CD4-positive, alpha-beta memory T cell (primary cell): ENCODE data around the gene RITA1. TPM values are rescaled to one million over a fixed set of nuclear protein-coding genes. Genes with fewer than 3 reads are reported as not detected.

Experiments
- CTCF ChIA-PET: fragments of 350-600 bp; sonication (Branson Sonifier 250); formaldehyde crosslinking; loops from one replicate; lab custom pipeline; 2021; ENCODE audit warnings: inconsistent platforms; ENCODE audit not compliant: partially characterized antibody; lab: Charles Lee
- POLR2A ChIA-PET: fragments of 350-600 bp; sonication (Branson Sonifier 250); formaldehyde crosslinking; loops from one replicate; lab custom pipeline; 2021; ENCODE audit not compliant: partially characterized antibody; lab: Charles Lee
- DNase-seq, 5 donors: peaks; one replicate each; pipeline versions ENCODE4 v3.0.0 to v3.0.0-alpha.2; 2020 to 2022; ENCODE audit warnings: mixed read lengths in 1 of 5
- H3K27ac ChIP-seq: one replicate; pipeline ENCODE4 v1.7.0; 2013; ENCODE audit warnings: low read depth, low read length
- H3K27me3 ChIP-seq: 2 replicates; pipeline ENCODE4 v1.7.0; 2013; ENCODE audit warnings: mild to moderate bottlenecking, low read length, moderate library complexity; ENCODE audit not compliant: insufficient read depth
- H3K36me3 ChIP-seq: 2 replicates; pipeline ENCODE4 v1.7.0; 2013; ENCODE audit warnings: mild to moderate bottlenecking, low read length, moderate library complexity; ENCODE audit not compliant: insufficient read depth
- H3K4me1 ChIP-seq: 2 replicates; pipeline ENCODE4 v1.7.0; 2013; ENCODE audit warnings: mild to moderate bottlenecking, low read length, moderate library complexity; ENCODE audit not compliant: insufficient read depth
- H3K4me3 ChIP-seq, 2 donors: one replicate each; pipeline ENCODE4 v1.7.0; 2013; ENCODE audit warnings: low read length in 2 of 2, mild to moderate bottlenecking in 1 of 2
- H3K9me3 ChIP-seq, 2 donors: one replicate each; pipeline ENCODE4 v1.7.0; 2013; ENCODE audit warnings: low read length in 2 of 2, control low read depth in 1 of 2; ENCODE audit not compliant: control insufficient read depth in 1 of 2
- H3K27ac Mint-ChIP-seq, 7 donors: one replicate each; pipeline ENCODE4 v1.8.0; 2020 to 2021; ENCODE audit warnings: mixed read lengths in 7 of 7, mild to moderate bottlenecking in 6 of 7, inconsistent platforms in 3 of 7, moderate library complexity in 3 of 7
- H3K27me3 Mint-ChIP-seq, 2 donors: one replicate each; pipeline ENCODE4 v1.8.0; 2020 to 2021; ENCODE audit warnings: mixed read lengths in 2 of 2
- H3K36me3 Mint-ChIP-seq, 2 donors: one replicate each; pipeline ENCODE4 v1.8.0; 2020 to 2021; ENCODE audit warnings: mixed read lengths in 2 of 2, inconsistent platforms in 1 of 2, mild to moderate bottlenecking in 1 of 2
- H3K4me1 Mint-ChIP-seq, 4 donors: one replicate each; pipeline ENCODE4 v1.8.0; 2020 to 2021; ENCODE audit warnings: mixed read lengths in 4 of 4, mild to moderate bottlenecking in 1 of 4
- H3K4me3 Mint-ChIP-seq, 8 donors: one replicate each; pipeline ENCODE4 v1.8.0; 2020 to 2021; ENCODE audit warnings: mixed read lengths in 8 of 8, mild to moderate bottlenecking in 7 of 8, moderate library complexity in 6 of 8, inconsistent platforms in 3 of 8
- H3K9me3 Mint-ChIP-seq, 8 donors: one replicate each; pipeline ENCODE4 v1.8.0; 2020 to 2021; ENCODE audit warnings: mixed read lengths in 8 of 8, mild to moderate bottlenecking in 5 of 8, inconsistent platforms in 3 of 8, moderate library complexity in 1 of 8
- intact Hi-C: fragments of 100-400 bp; cut with micrococcal nuclease; formaldehyde crosslinking; loops from one replicate; pipeline ENCODE4 v1.15.1; 2023
- microRNA-seq: library from miRNA; unstranded; fragments of <30 nt; microRNA quantifications from one replicate; pipeline ENCODE4 v1.2.0, GENCODE V29; 2021; ENCODE audit warnings: borderline replicate concordance, borderline number of aligned reads, borderline microRNAs expressed, mixed read lengths
- polyA plus RNA-seq, 2 donors: library from polyadenylated mRNA; unstranded; fragments of 300-500 nt; fragmentation: Illumina TruSeq; gene quantifications; one replicate each; pipeline ENCODE4 v1.2.3, GENCODE V29; 2021
- total RNA-seq, 2 experiments: library from RNA; stranded (reverse); gene quantifications; one replicate each; pipeline ENCODE4 v1.2.3, GENCODE V29; 2021

The RITA1 gene
- total and polyA plus RNA-seq, 4 experiments from 2014 or later: 12.8 to 25.9 (median 16.8) TPM

DNA sequence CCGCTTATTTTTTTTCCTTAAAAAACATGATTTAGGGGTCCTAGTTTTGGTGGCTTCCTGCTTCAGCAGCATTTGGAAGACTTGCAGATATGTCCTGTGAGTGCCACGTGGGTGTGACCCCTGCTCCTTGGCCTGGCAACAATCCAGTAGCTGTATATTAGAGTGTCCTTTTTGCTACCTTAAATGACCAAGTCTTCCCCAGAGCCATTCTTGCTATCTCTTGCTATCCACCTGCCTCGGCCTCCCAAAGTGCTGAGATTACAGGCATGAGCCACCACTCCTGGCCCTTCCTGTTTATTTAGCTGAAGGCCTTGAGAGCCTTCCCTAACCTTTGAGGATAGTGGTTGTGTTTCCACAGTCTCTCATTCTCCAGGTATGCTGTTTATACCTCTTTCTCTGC is 52.8 kb downstream of the RITA1 start:
- CTCF ChIA-PET: interaction anchor here (1.2 kb wide), 1 partner anchor 65 kb away, joined by 3 read pairs; no protein-coding TSS in a partner anchor
- no peak overlapping the region for H3K4me3 Mint-ChIP-seq
- Histone ChIP-seq H3K36me3 (peaks cover 17% of the 10 kb centered on the region), H3K4me1 (peaks cover 11% of the 10 kb centered on the region), H3K27ac (no peak overlapping the region), H3K4me3 (no peak overlapping the region), H3K27me3 (no peaks in the 10 kb centered on the region), H3K9me3 (no peaks in the 10 kb centered on the region)
- DNase-seq: no peak
- POLR2A ChIA-PET: no interaction called here
- intact Hi-C loops: no loop called here
- H3K27ac Mint-ChIP-seq: no peak overlapping the region
- peaks cover 11 to 35% (median 17%) of the 10 kb centered on the region in 4 donors for H3K4me1 Mint-ChIP-seq
- no peaks in the 10 kb centered on the region for H3K27me3 Mint-ChIP-seq
- H3K9me3 Mint-ChIP-seq: no peaks in the 10 kb centered on the region
- H3K36me3 Mint-ChIP-seq: peaks cover 36 to 37% of the 10 kb centered on the region in 2 donors

DNA sequence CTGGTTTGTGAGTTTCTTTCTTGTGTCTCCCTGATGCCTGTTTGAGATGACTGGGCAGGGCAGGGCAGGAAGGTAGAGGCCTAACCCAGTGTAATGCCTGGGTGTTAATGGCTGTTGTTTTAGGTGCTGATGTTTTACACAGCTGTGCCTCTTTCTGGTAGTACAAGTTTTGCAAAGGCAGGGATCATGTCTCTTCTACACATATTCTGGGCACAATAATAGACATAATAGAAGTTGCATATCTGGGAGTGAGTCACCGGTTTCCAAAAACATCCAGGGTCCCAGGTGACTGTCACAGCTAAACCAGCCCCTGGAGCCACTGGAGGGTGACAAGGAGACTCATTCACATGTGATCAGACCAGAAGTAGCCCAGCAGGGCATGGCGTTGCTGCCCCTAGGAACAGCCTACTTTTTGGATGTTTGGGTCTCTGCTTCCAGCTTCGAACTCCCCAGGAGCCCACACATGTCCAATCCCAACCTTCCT is 53.8 kb downstream of the RITA1 start:
- no peaks in the 10 kb centered on the region for H3K9me3 Mint-ChIP-seq
- peaks cover 3% of the 10 kb centered on the region for H3K4me1 ChIP-seq
- no peaks in the 10 kb centered on the region for H3K9me3 ChIP-seq
- POLR2A ChIA-PET: interaction anchor here (0.6 kb wide), 1 partner anchor 33 kb away, joined by 3 read pairs; no protein-coding TSS in a partner anchor
- no peak overlapping the region for H3K4me3 Mint-ChIP-seq
- intact Hi-C loops: no loop called here
- no peak overlapping the region for H3K4me3 ChIP-seq
- peaks cover 34% of the 10 kb centered on the region in 2 donors for H3K36me3 Mint-ChIP-seq
- H3K27me3 Mint-ChIP-seq: no peaks in the 10 kb centered on the region
- H3K4me1 Mint-ChIP-seq: peaks cover 9 to 28% (median 15%) of the 10 kb centered on the region in 4 donors
- H3K27me3 ChIP-seq: no peaks in the 10 kb centered on the region
- CTCF ChIA-PET: interaction anchor here (0.9 to 1.2 kb wide), 2 partner anchors 9 to 66 kb away, joined by 3 read pairs; no protein-coding TSS in a partner anchor
- DNase-seq: no peak
- H3K27ac ChIP-seq: no peak overlapping the region
- H3K27ac Mint-ChIP-seq: peak overlapping the region in 3 of 7 donors; percentile 36 to 75 (median 52)
- peaks cover 17% of the 10 kb centered on the region for H3K36me3 ChIP-seq

DNA sequence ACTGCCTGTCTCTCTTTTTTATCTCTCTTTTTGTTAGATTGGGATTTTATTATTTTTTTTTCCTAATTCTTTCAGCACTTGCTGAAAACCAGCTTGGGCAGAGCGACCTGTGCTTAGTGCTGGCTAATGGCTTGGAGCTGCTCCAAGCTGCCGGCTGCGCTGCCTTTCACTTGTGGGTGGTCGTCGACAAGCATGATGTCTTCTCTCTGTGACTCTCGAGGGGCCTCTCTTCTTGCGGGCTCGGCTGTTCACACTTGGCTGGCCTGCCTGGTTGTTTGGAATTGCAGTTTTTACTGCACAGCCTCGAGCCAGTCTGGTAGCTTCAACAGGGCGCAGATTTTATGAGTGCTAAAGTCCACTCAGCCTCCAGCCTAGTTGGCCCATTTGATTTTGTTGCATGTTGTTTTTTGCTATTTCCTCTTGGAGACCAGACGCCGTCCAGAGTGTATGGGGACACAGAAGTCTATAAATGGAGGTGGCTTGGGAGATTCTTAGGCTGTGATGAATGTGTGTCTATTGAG is 54.4 kb downstream of the RITA1 start:
- intact Hi-C loops: no loop called here
- CTCF ChIA-PET: interaction anchor here (0.9 to 1.8 kb wide), 3 partner anchors 9 to 34 kb away, joined by 3 to 4 read pairs (median 3); no protein-coding TSS in a partner anchor
- DNase-seq: no peak
- H3K4me1 ChIP-seq: no peaks in the 10 kb centered on the region
- Mint-ChIP-seq H3K4me1 (peaks cover 12 to 31% (median 17%) of the 10 kb centered on the region in 4 donors), H3K27me3 (no peaks in the 10 kb centered on the region), H3K9me3 (no peaks in the 10 kb centered on the region), H3K27ac (no peak overlapping the region), H3K4me3 (no peak overlapping the region), H3K36me3 (peaks cover 37 to 38% of the 10 kb centered on the region in 2 donors)
- no peak overlapping the region for H3K4me3 ChIP-seq
- no peaks in the 10 kb centered on the region for H3K27me3 ChIP-seq
- POLR2A ChIA-PET: interaction anchor here (0.6 kb wide), 1 partner anchor 34 kb away, joined by 3 read pairs; no protein-coding TSS in a partner anchor
- H3K36me3 ChIP-seq: peaks cover 17% of the 10 kb centered on the region
- H3K9me3 ChIP-seq: no peaks in the 10 kb centered on the region
- no peak overlapping the region for H3K27ac ChIP-seq

DNA sequence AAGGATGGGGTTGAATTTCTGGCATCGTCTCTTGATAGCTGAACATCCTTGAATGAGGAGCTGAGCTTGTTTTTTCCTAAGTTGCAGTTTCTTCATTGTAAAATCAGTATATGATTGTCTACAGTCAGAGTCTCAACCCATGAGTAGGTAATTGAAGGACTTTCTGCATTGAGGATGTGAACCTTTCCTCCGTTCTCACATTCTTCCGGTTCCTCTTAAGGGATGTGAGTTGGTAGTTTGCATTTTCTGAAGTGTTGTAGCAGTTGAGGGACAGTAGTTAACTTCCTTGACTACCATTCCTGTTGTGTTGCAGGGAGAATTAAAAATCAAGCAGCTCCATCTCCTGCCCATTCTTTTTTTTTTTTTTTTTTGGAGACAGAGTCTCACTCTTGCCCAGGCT is 54.9 kb downstream of the RITA1 start:
- no peak for DNase-seq
- Histone ChIP-seq H3K27ac (no peak overlapping the region), H3K9me3 (no peaks in the 10 kb centered on the region), H3K36me3 (peaks cover 17% of the 10 kb centered on the region), H3K4me3 (no peak overlapping the region), H3K27me3 (no peaks in the 10 kb centered on the region), H3K4me1 (no peaks in the 10 kb centered on the region)
- no peaks in the 10 kb centered on the region for H3K27me3 Mint-ChIP-seq
- no peaks in the 10 kb centered on the region for H3K9me3 Mint-ChIP-seq
- H3K27ac Mint-ChIP-seq: no peak overlapping the region
- H3K4me1 Mint-ChIP-seq: peaks cover 12 to 30% (median 17%) of the 10 kb centered on the region in 4 donors
- intact Hi-C loops: no loop called here
- CTCF ChIA-PET: interaction anchor here (1.2 to 1.8 kb wide), 2 partner anchors 17 to 34 kb away, joined by 3 to 4 read pairs; no protein-coding TSS in a partner anchor
- no peak overlapping the region for H3K4me3 Mint-ChIP-seq
- H3K36me3 Mint-ChIP-seq: peaks cover 37 to 38% of the 10 kb centered on the region in 2 donors
- POLR2A ChIA-PET: no interaction called here

DNA sequence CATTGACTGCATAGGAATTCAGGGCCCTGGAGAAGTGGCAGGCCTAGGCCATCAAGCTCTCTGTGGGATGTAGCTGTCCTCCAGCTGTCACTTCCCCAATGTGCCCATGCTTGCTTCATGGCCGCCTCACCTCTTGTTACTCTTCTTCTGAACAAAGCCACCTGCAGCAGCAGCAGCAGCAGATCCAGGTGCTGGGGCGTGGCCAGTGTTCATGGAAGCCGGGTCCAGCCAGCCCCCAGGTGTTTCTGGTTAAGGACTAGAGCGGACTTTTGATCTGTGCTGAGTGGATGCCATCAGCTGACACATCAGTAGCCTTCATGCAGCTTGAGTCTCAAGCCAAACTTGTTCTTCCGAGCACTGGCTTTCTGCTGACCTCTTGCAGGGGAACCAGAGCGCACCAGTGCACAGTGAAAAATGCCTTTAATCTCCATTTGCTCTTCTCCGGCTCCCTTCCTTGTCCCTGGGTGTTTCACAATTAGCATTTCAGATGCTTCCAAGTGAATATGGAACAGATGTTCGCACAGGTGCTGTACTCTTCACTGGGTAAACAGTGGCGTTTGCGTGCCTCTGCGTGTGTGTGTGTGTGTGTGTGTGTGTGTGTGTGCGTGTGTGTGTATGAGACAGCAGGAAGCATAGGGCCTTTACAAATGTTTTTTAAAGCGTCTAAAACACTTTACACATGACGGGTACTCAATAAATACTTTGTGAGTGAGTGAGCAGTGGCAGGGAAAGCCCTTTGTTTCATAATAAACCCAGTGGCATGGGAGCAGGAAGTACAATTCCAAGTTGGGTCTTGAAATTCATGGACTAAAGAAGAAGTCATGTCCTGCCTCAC is 55.9 kb downstream of the RITA1 start:
- peak overlapping the region in 1 of 7 donors; percentile 53 for H3K27ac Mint-ChIP-seq
- POLR2A ChIA-PET: no interaction called here
- peaks cover 12 to 25% (median 16%) of the 10 kb centered on the region in 4 donors for H3K4me1 Mint-ChIP-seq
- no peaks in the 10 kb centered on the region for H3K9me3 Mint-ChIP-seq
- H3K36me3 ChIP-seq: peaks cover 25% of the 10 kb centered on the region
- H3K9me3 ChIP-seq: no peaks in the 10 kb centered on the region
- H3K4me3 Mint-ChIP-seq: no peak overlapping the region
- DNase-seq: no peak
- H3K4me3 ChIP-seq: no peak overlapping the region
- CTCF ChIA-PET: interaction anchor here (1.2 to 1.8 kb wide), 2 partner anchors 19 to 35 kb away, joined by 3 to 4 read pairs; no protein-coding TSS in a partner anchor
- intact Hi-C loops: no loop called here
- H3K27me3 ChIP-seq: no peaks in the 10 kb centered on the region
- H3K36me3 Mint-ChIP-seq: peaks cover 39 to 43% of the 10 kb centered on the region in 2 donors
- no peaks in the 10 kb centered on the region for H3K4me1 ChIP-seq
- H3K27ac ChIP-seq: no peak overlapping the region
- no peaks in the 10 kb centered on the region for H3K27me3 Mint-ChIP-seq

Small RNAs within 50 kb of the gene (microRNA-seq; reads per million reads assigned to microRNA genes)
- not detected for gene MIR7106

Other genes with a start within 250 kb of the RITA1 start
- 10 to 100 TPM; 20.3 to 22.5 TPM for gene OAS3, start 247.2 kb upstream of the RITA1 start, total RNA-seq
- 10 to 100 TPM; 14.4 to 31.3 TPM for gene OAS3, start 247.2 kb upstream of the RITA1 start, polyA plus RNA-seq
- gene OAS2, start 207.2 kb upstream of the RITA1 start, total RNA-seq: 10 to 100 TPM; 73.5 to 77.4 TPM
- gene OAS2, start 207.2 kb upstream of the RITA1 start, polyA plus RNA-seq: 10 to 100 TPM; 25.5 to 65.6 TPM
- 1 to 10 TPM; 7.0 to 7.5 TPM for gene DTX1, start 129.0 kb upstream of the RITA1 start, total RNA-seq
- gene DTX1, start 129.0 kb upstream of the RITA1 start, polyA plus RNA-seq: 1 to 10 TPM in 1 of 2 donors, under 1 TPM in 1; 0.30 to 4.1 TPM
- 1 to 10 TPM in 1 of 2 experiments, under 1 TPM in 1; 0.58 to 1.4 TPM for gene RASAL1, start 50.0 kb upstream of the RITA1 start, total RNA-seq
- gene RASAL1, start 50.0 kb upstream of the RITA1 start, polyA plus RNA-seq: under 1 TPM; 0.10 to 0.68 TPM
- not detected for gene CFAP73, start 36.0 kb upstream of the RITA1 start, total RNA-seq
- under 1 TPM in 1 of 2 donors, not detected in 1; 0.18 TPM for gene CFAP73, start 36.0 kb upstream of the RITA1 start, polyA plus RNA-seq
- 10 to 100 TPM; 64.9 to 69.4 TPM for gene DDX54, start 243 bp upstream of the RITA1 start, total RNA-seq
- gene DDX54, start 243 bp upstream of the RITA1 start, polyA plus RNA-seq: 10 to 100 TPM in 1 of 2 donors, 1 to 10 TPM in 1; 9.9 to 39.7 TPM
- 10 to 100 TPM; 79.8 to 94.2 TPM for gene TPCN1, start 35.7 kb downstream of the RITA1 start, total RNA-seq
- gene TPCN1, start 35.7 kb downstream of the RITA1 start, polyA plus RNA-seq: 10 to 100 TPM in 1 of 2 donors, 1 to 10 TPM in 1; 8.5 to 19.9 TPM
- gene SLC8B1, start 149.4 kb downstream of the RITA1 start, total RNA-seq: 10 to 100 TPM; 91.2 to 93.5 TPM
- 10 to 100 TPM; 33.9 to 51.7 TPM for gene SLC8B1, start 149.4 kb downstream of the RITA1 start, polyA plus RNA-seq
- gene PLBD2, start 172.9 kb downstream of the RITA1 start, total RNA-seq: 10 to 100 TPM; 15.6 to 18.4 TPM
- gene PLBD2, start 172.9 kb downstream of the RITA1 start, polyA plus RNA-seq: 10 to 100 TPM in 1 of 2 donors, 1 to 10 TPM in 1; 2.2 to 10.7 TPM
- 1 to 10 TPM; 1.4 to 1.5 TPM for gene SDS, start 218.2 kb downstream of the RITA1 start, total RNA-seq
- not detected for gene SDS, start 218.2 kb downstream of the RITA1 start, polyA plus RNA-seq
- 1 to 10 TPM in 1 of 2 experiments, under 1 TPM in 1; 0.67 to 1.1 TPM for gene SDSL, start 236.7 kb downstream of the RITA1 start, total RNA-seq
- not detected for gene SDSL, start 236.7 kb downstream of the RITA1 start, polyA plus RNA-seq